Measurements from ENCODE around the gene ALPK3.

The ALPK3 gene

GRCh38 chr15:84827246-84827645 is 10.1 kb downstream of the ALPK3 start:
- H3K4me3 ChIP-seq (ENCODE audit: low read length), result no peak overlapping the region
- peaks cover 64% of the 10 kb centered on the region for H3K4me1 ChIP-seq (ENCODE audit: control insufficient read depth, insufficient read depth, low read length)
- H3K36me3 ChIP-seq (ENCODE audit: control insufficient read depth, insufficient read depth, low read length, severe bottlenecking), result no peaks in the 10 kb centered on the region
- no peaks in the 10 kb centered on the region for H3K9me3 ChIP-seq (ENCODE audit: control insufficient read depth, low read length)
- H3K27me3 ChIP-seq (replicated peaks; ENCODE audit: control insufficient read depth, insufficient read depth, low read length), result no peaks in the 10 kb centered on the region
- no peak overlapping the region for H3K9ac ChIP-seq (ENCODE audit: low read length)
- no peak for DNase-seq (ENCODE audit: low read depth)

DNA sequence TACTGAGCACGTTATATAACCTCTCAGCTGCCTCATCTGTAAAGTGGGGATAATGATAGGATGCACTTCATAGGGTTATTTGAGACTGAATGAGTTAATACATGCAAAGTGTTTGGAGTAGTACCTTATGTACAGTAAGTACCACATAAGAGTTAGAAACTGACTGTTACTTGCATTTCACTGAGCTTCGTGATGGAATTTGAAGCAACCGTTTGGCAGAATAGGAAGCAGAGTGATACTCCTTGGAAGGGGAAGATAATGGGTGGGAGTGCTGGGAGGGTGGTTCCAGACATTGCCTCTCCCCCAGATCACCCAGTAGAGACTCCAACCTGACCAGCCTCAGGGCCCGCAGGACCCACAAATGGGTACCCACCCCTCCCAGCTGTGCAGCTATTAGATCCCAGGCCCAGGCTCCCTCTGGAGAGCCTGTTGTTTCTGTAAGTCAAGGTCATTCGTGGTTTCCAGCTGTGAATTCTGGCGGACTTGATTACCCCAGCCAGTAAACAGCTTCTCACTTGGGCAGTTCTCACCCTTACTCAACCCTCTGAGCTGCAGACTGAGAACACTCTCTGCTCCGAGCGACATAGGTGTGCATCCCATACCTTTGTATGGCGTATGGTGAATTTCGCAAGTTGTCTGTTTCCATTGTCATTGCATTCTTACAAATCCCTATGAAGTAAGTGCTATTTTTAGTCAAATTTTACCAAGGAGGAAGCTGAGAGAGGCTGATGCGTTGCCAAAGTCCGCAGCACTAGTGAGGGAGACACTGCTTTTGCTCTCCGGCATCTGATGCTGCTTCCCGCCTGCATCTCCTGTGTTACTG is 11.1 kb downstream of the ALPK3 start:
- DNase-seq (ENCODE audit: low read depth), result no peak
- Histone ChIP-seq H3K9ac (ENCODE audit: low read length) (no peak overlapping the region), H3K27me3 (replicated peaks; ENCODE audit: control insufficient read depth, insufficient read depth, low read length) (no peaks in the 10 kb centered on the region), H3K4me3 (ENCODE audit: low read length) (no peak overlapping the region), H3K36me3 (ENCODE audit: control insufficient read depth, insufficient read depth, low read length, severe bottlenecking) (no peaks in the 10 kb centered on the region), H3K9me3 (ENCODE audit: control insufficient read depth, low read length) (no peaks in the 10 kb centered on the region), H3K4me1 (ENCODE audit: control insufficient read depth, insufficient read depth, low read length) (peaks cover 74% of the 10 kb centered on the region)

- no peak overlapping the region for H3K4me3 ChIP-seq (ENCODE audit: low read length)
- no peak overlapping the region for H3K9ac ChIP-seq (ENCODE audit: low read length)
- no peaks in the 10 kb centered on the region for H3K27me3 ChIP-seq (replicated peaks; ENCODE audit: control insufficient read depth, insufficient read depth, low read length)
- H3K9me3 ChIP-seq (ENCODE audit: control insufficient read depth, low read length), result no peaks in the 10 kb centered on the region
- H3K36me3 ChIP-seq (ENCODE audit: control insufficient read depth, insufficient read depth, low read length, severe bottlenecking), result no peaks in the 10 kb centered on the region
- no peak for DNase-seq (ENCODE audit: low read depth)
- H3K4me1 ChIP-seq (ENCODE audit: control insufficient read depth, insufficient read depth, low read length), result peaks cover 70% of the 10 kb centered on the region
Observed at GRCh38 chr15:84829428-84829827, 12.3 kb downstream of the ALPK3 start.

DNA sequence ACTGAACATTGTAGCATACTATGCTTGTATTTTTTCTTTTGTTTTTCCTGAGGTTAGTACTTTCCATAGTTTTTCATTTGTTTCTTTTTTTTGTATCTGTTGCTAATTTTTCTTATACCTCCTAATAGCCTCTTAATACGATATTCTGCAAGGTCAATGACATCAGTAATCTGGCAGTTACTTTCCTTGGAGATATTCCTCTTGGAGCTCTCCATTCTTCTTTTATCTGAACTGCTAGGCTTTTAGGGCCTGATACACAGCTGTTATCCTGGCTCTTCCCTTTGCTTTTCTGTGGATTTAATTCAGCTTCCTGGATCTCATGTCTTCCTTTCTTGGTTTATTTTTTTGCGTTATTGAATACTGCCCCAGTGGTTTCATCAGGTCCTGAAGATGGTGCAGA is 12.9 kb downstream of the ALPK3 start:
- Histone ChIP-seq H3K36me3 (ENCODE audit: control insufficient read depth, insufficient read depth, low read length, severe bottlenecking) (no peaks in the 10 kb centered on the region), H3K4me1 (ENCODE audit: control insufficient read depth, insufficient read depth, low read length) (peaks cover 66% of the 10 kb centered on the region), H3K27me3 (replicated peaks; ENCODE audit: control insufficient read depth, insufficient read depth, low read length) (no peaks in the 10 kb centered on the region), H3K9me3 (ENCODE audit: control insufficient read depth, low read length) (no peaks in the 10 kb centered on the region), H3K9ac (ENCODE audit: low read length) (no peak overlapping the region), H3K4me3 (ENCODE audit: low read length) (no peak overlapping the region)
- no peak for DNase-seq (ENCODE audit: low read depth)

DNA sequence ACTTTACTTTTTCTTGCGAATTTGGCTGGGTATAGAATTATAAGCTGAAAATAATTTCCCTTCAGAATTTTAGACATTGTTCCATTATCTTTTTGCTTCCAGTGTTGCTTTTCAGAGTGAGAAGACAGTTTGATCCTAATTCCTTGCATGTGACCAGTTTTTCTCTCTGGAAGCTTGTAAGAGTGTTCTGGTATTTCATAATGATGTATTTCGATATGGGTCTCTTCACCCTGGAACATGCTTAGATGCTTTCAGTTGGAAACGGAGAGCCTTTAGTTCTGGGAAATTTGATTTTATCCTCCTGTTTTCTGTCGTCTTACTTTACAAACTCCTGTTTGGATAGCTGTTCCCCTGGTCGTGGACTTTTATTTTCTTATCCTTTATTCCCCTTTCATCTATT is 13.9 kb downstream of the ALPK3 start:
- peak overlapping the region; percentile 61 for H3K9ac ChIP-seq (ENCODE audit: low read length)
- peak overlapping the region; percentile 28 for H3K4me3 ChIP-seq (ENCODE audit: low read length)
- H3K27me3 ChIP-seq (replicated peaks; ENCODE audit: control insufficient read depth, insufficient read depth, low read length), result no peaks in the 10 kb centered on the region
- H3K4me1 ChIP-seq (ENCODE audit: control insufficient read depth, insufficient read depth, low read length), result peaks cover 59% of the 10 kb centered on the region
- H3K36me3 ChIP-seq (ENCODE audit: control insufficient read depth, insufficient read depth, low read length, severe bottlenecking), result no peaks in the 10 kb centered on the region
- no peaks in the 10 kb centered on the region for H3K9me3 ChIP-seq (ENCODE audit: control insufficient read depth, low read length)
- DNase-seq (ENCODE audit: low read depth), result peak; percentile 45

DNA sequence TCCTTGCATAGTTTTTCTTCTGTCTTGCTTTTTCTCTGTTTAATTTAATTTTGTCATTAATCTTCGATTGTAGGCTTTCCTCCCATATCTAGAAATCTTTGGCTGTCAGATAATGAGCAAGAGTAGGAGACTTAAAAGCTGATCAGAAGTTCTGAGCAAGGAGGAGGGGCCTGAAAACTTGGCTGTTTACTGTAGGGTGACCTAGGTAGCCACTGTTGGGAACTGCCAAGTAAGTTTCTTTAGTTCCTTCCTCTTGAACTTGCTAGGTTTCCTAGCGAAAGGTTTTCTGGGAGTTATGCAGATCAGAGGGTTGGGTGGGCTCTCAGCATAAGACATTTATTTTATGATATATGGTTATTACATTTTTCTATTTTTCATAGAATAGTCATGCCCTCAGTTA is 14.5 kb downstream of the ALPK3 start:
- no peak for DNase-seq (ENCODE audit: low read depth)
- peak overlapping the region; percentile 28 for H3K4me3 ChIP-seq (ENCODE audit: low read length)
- peaks cover 54% of the 10 kb centered on the region for H3K4me1 ChIP-seq (ENCODE audit: control insufficient read depth, insufficient read depth, low read length)
- no peaks in the 10 kb centered on the region for H3K9me3 ChIP-seq (ENCODE audit: control insufficient read depth, low read length)
- no peaks in the 10 kb centered on the region for H3K27me3 ChIP-seq (replicated peaks; ENCODE audit: control insufficient read depth, insufficient read depth, low read length)
- no peaks in the 10 kb centered on the region for H3K36me3 ChIP-seq (ENCODE audit: control insufficient read depth, insufficient read depth, low read length, severe bottlenecking)
- H3K9ac ChIP-seq (ENCODE audit: low read length), result peak overlapping the region; percentile 61

DNA sequence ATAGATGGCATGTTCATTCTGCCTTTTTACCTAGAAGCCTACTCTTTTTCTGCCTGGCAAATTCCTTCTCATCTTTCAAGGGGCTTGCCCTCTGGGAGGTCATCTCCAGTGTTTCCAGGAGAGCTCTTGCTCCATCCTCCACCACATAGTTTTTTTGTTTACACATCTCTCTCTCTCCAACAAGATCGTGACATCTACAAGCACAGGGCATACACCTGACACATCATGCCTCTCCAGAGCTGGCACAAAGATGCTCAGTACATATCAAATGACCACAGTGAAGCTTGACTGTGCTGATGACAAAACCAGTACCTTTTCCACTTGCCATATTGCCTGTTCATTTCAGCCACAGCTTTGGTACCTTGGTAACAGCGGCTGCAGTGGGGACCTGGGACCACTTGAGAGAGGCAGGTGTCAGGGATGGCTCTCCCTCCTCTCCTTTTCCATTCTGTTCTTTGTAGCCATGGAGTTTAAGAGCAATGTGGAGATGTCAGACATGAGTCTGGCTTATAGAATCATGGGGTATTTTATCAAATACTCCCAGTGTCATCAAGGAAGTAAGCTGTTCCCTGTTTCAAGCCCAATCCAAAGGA is 15.4 kb downstream of the ALPK3 start:
- Histone ChIP-seq H3K36me3 (ENCODE audit: control insufficient read depth, insufficient read depth, low read length, severe bottlenecking) (no peaks in the 10 kb centered on the region), H3K27me3 (replicated peaks; ENCODE audit: control insufficient read depth, insufficient read depth, low read length) (no peaks in the 10 kb centered on the region), H3K4me3 (ENCODE audit: low read length) (no peak overlapping the region), H3K9ac (ENCODE audit: low read length) (no peak overlapping the region), H3K9me3 (ENCODE audit: control insufficient read depth, low read length) (no peaks in the 10 kb centered on the region), H3K4me1 (ENCODE audit: control insufficient read depth, insufficient read depth, low read length) (peaks cover 50% of the 10 kb centered on the region)
- DNase-seq (ENCODE audit: low read depth), result no peak

DNA sequence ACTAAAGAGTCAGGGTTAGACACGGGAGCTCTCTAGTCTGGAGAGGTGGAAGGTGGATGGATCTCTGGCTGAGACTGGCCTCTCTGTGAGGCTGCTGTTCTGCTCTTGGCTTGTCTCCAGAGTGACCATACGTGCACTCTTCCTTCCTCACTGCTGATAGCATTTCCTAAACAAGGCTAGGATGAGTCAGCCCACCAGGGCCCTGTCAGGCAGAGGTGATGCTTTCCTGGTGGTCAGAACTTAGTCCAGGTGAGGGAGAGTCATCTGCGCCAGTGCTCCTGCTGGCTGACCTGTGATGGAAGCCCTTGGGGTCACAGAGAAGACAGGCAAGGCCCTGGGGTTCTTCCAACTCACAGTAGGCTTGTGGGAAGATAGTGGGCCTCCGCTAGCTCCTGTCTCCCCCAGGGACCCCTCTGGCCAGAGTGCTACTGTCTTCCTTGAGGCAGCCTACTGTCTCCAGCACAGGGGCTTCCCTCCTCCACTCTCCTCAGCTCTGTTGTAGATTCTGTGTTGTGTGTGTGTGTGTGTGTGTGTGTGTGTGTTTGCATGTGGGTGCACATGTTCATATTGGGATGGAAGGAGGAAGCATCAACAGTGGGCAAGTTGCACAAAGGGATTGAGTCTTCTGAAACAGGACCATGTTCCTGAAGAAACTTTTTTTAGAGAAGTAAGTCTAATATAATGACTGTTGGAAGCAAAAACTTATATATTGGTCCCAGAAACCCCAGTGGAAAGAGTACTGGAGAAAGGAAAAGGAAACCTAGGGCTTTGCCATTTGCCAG is 16.5 kb downstream of the ALPK3 start:
- Histone ChIP-seq H3K36me3 (ENCODE audit: control insufficient read depth, insufficient read depth, low read length, severe bottlenecking) (no peaks in the 10 kb centered on the region), H3K9ac (ENCODE audit: low read length) (no peak overlapping the region), H3K4me3 (ENCODE audit: low read length) (no peak overlapping the region), H3K27me3 (replicated peaks; ENCODE audit: control insufficient read depth, insufficient read depth, low read length) (no peaks in the 10 kb centered on the region), H3K4me1 (ENCODE audit: control insufficient read depth, insufficient read depth, low read length) (peaks cover 41% of the 10 kb centered on the region), H3K9me3 (ENCODE audit: control insufficient read depth, low read length) (no peaks in the 10 kb centered on the region)
- no peak for DNase-seq (ENCODE audit: low read depth)

DNA sequence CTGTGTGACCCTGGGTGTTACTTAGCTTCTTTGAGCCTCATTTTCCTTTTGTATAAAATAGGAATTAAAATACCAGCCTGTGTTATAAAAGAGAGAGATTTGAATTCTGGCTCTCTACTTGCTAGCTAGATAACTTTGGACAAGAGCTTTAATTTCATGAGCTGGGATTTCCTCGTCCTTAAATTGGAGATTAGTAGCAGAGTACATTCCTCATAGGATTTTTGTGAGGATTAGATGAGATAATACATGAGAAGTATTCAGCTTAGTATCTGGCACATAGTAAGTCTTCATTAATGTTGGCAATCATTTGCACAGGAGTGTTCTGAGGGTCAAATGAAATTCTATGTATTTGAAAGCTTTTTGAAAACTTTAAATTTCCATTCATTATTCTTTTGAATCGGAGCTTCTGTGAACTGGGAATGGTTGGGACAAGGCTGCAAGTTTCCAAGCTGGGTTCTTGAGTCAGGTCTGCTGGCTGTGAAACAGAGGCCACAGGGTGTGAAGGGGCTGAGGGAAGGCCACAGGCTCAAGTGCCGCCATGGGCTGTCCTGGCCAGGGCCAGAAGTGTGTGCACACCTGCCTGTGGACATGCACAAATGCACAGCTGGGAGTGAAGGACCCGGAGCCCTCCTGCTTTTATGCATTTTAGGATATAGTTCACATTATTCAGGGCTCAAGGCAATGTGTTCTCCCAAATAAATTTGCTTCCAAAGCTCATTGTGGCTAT is 17.2 kb downstream of the ALPK3 start:
- H3K4me3 ChIP-seq (ENCODE audit: low read length), result no peak overlapping the region
- no peaks in the 10 kb centered on the region for H3K36me3 ChIP-seq (ENCODE audit: control insufficient read depth, insufficient read depth, low read length, severe bottlenecking)
- no peaks in the 10 kb centered on the region for H3K9me3 ChIP-seq (ENCODE audit: control insufficient read depth, low read length)
- H3K4me1 ChIP-seq (ENCODE audit: control insufficient read depth, insufficient read depth, low read length), result peaks cover 36% of the 10 kb centered on the region
- no peak overlapping the region for H3K9ac ChIP-seq (ENCODE audit: low read length)
- H3K27me3 ChIP-seq (replicated peaks; ENCODE audit: control insufficient read depth, insufficient read depth, low read length), result no peaks in the 10 kb centered on the region
- no peak for DNase-seq (ENCODE audit: low read depth)

DNA sequence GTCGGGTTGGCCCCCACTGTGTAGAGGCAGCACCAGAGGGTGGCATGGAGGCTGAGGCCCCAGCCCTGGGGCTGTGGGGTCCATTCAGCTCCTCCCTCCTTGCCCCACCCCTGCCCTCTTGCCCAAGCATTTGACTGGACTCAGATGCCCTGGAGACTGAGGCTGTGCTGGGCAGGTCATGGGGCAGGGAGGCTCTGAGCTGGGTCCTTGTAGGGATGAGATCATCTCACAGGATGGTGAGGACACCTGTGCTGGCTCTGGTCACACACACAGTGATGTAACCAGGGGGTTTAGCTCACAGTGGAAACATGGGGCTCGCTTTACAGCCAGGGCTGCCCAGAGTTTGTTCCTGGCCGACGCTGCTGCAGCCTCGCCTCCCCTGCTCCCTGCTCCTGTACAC is 17.8 kb downstream of the ALPK3 start:
- no peaks in the 10 kb centered on the region for H3K27me3 ChIP-seq (replicated peaks; ENCODE audit: control insufficient read depth, insufficient read depth, low read length)
- no peak overlapping the region for H3K4me3 ChIP-seq (ENCODE audit: low read length)
- H3K9ac ChIP-seq (ENCODE audit: low read length), result no peak overlapping the region
- H3K9me3 ChIP-seq (ENCODE audit: control insufficient read depth, low read length), result no peaks in the 10 kb centered on the region
- H3K36me3 ChIP-seq (ENCODE audit: control insufficient read depth, insufficient read depth, low read length, severe bottlenecking), result no peaks in the 10 kb centered on the region
- DNase-seq (ENCODE audit: low read depth), result no peak
- peaks cover 37% of the 10 kb centered on the region for H3K4me1 ChIP-seq (ENCODE audit: control insufficient read depth, insufficient read depth, low read length)

Measured in adipocyte (in vitro differentiated cells).